GM18520 (cell line): Measurements from ENCODE around the gene CTNNA3.
"Not testable (repeated sequence)": the region's sequence is repeated elsewhere in the genome, so short reads cannot be mapped to it uniquely, and the experiment has no call there.

ENCODE experiments used
- ATAC-seq: cut with Tn5 transposase; IDR thresholded peaks from one replicate; pipeline ENCODE4 v1.9.1; 2021; ENCODE audit not compliant: unreplicated experiment

Gene CTNNA3

GRCh38 chr10:67519434-67519833 is 176.6 kb downstream of the CTNNA3 start:
- no peak for ATAC-seq

GRCh38 chr10:67518756-67519155 is 177.2 kb downstream of the CTNNA3 start:
- ATAC-seq: no peak

GRCh38 chr10:67518043-67518442 is 178.0 kb downstream of the CTNNA3 start:
- ATAC-seq: no peak

- no peak for ATAC-seq
Observed at GRCh38 chr10:67506757-67507091, 189.3 kb downstream of the CTNNA3 start.

GRCh38 chr10:67506083-67506756 is 189.8 kb downstream of the CTNNA3 start:
- no peak for ATAC-seq

GRCh38 chr10:67492317-67493019 is 203.5 kb downstream of the CTNNA3 start:
- ATAC-seq: no peak

GRCh38 chr10:67487906-67488619 is 207.9 kb downstream of the CTNNA3 start:
- ATAC-seq: no peak

GRCh38 chr10:67487199-67487598 is 208.8 kb downstream of the CTNNA3 start:
- ATAC-seq: no peak

- ATAC-seq: no peak
Observed at GRCh38 chr10:67477868-67478267, 218.1 kb downstream of the CTNNA3 start.

- no peak for ATAC-seq
Observed at GRCh38 chr10:67476201-67476600, 219.8 kb downstream of the CTNNA3 start.

GRCh38 chr10:67473850-67474633 is 222.0 kb downstream of the CTNNA3 start:
- ATAC-seq: no peak

GRCh38 chr10:67471022-67471421 is 225.0 kb downstream of the CTNNA3 start:
- ATAC-seq: no peak

GRCh38 chr10:67464278-67464677 is 231.7 kb downstream of the CTNNA3 start:
- no peak for ATAC-seq

- ATAC-seq: no peak
Observed at GRCh38 chr10:67452892-67453291, 243.1 kb downstream of the CTNNA3 start.

GRCh38 chr10:67438605-67439304 is 257.2 kb downstream of the CTNNA3 start:
- ATAC-seq: no peak

- ATAC-seq: no peak
Observed at GRCh38 chr10:67433276-67433675, 262.7 kb downstream of the CTNNA3 start.

- no peak for ATAC-seq
Observed at GRCh38 chr10:67402620-67403019, 293.4 kb downstream of the CTNNA3 start.

- no peak for ATAC-seq
Observed at GRCh38 chr10:67401711-67402110, 294.3 kb downstream of the CTNNA3 start.

- not testable (repeated sequence) for ATAC-seq
Observed at GRCh38 chr10:67386841-67387533, 309.0 kb downstream of the CTNNA3 start.

GRCh38 chr10:67386260-67386659 is 309.7 kb downstream of the CTNNA3 start:
- ATAC-seq: no peak
